WI38 (cell line): Measurements from ENCODE around the gene OPCML.

Source experiments
- H3K4me3 ChIP-seq: 2 replicates; pipeline ENCODE4 v1.5.1; 2011; ENCODE audit warnings: low read depth, mild to moderate bottlenecking, control low read depth, low read length
- TF ChIP-seq, protein P1 (sequence below): IDR thresholded peaks from 2 replicates; pipeline ENCODE4 v1.5.1; 2012; ENCODE audit warnings: low read depth, mild to moderate bottlenecking, control low read depth, low read length

The OPCML gene

DNA sequence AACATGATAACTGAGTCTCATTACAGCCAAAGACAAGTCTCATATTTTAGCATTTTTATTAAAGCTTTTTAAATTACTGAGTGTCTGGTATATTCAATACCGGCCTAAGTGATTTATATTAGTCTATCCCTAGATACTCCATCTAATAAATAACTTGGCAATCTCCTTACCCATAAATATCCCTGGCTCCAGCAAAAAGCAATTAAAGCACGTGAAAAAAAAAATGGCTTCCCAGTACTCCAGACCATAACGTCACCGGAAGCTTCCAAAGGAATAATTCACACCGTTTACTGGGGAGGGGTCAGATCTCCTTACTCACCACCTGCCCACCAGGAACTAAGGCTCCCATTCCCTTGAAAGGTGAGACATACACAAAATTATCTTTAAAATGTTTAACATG, 988.3 kb downstream of the OPCML start:
- TF ChIP-seq, protein P1, sequence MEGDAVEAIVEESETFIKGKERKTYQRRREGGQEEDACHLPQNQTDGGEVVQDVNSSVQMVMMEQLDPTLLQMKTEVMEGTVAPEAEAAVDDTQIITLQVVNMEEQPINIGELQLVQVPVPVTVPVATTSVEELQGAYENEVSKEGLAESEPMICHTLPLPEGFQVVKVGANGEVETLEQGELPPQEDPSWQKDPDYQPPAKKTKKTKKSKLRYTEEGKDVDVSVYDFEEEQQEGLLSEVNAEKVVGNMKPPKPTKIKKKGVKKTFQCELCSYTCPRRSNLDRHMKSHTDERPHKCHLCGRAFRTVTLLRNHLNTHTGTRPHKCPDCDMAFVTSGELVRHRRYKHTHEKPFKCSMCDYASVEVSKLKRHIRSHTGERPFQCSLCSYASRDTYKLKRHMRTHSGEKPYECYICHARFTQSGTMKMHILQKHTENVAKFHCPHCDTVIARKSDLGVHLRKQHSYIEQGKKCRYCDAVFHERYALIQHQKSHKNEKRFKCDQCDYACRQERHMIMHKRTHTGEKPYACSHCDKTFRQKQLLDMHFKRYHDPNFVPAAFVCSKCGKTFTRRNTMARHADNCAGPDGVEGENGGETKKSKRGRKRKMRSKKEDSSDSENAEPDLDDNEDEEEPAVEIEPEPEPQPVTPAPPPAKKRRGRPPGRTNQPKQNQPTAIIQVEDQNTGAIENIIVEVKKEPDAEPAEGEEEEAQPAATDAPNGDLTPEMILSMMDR: no peak

DNA sequence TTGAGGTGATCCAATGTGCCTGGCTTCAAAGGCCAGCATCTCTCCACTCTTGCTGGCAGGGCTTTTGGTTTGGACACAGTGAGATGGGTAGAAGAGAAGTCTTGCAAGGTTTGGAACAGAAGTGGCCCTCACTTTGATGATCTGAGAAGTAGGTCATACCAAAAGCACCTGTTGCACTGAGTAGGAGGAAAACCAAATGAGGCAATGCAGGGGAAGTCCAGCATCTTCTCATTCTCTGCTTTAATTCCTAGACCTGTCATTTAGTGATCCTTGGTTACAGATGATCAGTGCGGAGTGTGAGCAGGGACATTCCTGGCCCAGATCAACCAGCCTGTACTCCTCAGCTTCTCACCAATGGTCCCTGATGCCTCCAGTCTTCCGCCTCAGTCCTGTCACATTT, 990.5 kb downstream of the OPCML start:
- TF ChIP-seq, protein P1: no peak

More for the DNA sequence above, 988.3 kb downstream of the OPCML start:
- H3K4me3 ChIP-seq: no peak overlapping the region

DNA sequence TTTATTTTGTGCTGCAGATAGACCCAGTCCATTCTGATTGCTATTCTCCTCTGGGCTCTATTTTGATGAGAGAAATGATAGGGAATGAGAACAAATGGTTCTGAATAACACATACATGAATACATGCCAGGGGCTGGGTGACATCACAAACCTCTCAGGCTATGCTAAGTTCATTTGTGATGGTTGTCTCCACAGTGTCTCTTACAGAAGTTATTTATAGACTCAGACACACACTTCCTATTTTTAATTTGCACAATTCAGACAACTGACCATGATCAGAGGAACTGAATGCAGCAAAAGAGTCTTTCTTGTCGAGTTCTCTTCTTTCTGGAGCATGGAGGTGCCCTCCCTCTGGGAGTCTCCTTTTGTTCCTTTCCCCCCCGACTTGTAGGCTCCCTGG, 991.7 kb downstream of the OPCML start:
- TF ChIP-seq, protein P1: no peak
- no peak overlapping the region for H3K4me3 ChIP-seq

More for the DNA sequence above, 990.5 kb downstream of the OPCML start:
- no peak overlapping the region for H3K4me3 ChIP-seq

DNA sequence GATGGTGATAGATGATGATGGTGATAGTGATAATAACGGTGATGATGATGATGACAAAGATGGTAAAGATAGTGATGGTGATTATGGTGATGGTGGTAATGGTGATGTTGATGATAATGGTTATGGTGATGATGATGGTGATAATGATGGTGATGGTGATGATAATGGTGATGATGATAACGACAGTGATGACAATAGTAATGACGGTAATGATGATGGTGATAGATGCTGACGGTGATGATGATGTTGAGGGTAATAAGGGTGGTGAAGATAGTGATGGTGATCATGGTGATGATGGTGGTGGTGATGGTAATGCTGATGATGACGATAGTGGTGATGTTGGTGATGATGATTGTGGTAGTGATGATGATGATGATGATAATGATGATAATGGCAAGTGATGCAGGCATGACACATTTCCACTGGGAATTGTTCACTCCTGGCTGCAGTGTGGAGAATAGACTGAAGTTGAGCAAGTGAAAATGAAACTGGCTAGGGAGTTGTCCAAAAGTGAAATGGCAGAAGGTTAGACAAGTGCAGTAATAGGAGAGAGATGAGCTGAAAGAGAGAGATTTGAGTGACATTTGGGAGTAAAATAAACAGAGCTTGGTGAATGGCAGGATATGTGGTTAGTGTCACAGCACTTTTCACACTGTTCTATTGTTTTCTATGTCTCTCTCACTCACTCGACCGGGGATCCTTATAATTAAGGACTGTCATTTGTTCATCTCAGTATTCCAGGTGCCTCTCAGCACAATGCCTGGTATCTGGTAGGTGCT, 992.5 kb downstream of the OPCML start:
- TF ChIP-seq, protein P1: no peak
- no peak overlapping the region for H3K4me3 ChIP-seq

DNA sequence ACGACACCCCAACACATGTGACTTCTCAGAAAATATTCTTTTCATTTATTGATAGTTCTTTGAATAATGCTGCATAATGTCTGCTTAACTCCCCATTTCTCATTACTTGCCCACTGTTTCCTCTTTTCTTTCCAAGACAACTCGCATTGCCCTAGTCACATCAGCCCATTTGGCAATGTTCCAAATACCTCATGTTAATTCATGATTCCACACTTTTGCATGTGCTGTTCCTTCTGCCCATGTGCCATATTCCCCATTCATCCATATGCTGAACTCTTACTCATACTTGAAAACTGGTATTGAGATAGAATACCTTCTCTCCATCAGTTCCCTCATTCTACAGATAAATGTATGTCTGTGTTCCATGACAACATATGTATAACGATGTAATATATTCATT, 993.7 kb downstream of the OPCML start:
- H3K4me3 ChIP-seq: no peak overlapping the region
- TF ChIP-seq, protein P1: no peak

DNA sequence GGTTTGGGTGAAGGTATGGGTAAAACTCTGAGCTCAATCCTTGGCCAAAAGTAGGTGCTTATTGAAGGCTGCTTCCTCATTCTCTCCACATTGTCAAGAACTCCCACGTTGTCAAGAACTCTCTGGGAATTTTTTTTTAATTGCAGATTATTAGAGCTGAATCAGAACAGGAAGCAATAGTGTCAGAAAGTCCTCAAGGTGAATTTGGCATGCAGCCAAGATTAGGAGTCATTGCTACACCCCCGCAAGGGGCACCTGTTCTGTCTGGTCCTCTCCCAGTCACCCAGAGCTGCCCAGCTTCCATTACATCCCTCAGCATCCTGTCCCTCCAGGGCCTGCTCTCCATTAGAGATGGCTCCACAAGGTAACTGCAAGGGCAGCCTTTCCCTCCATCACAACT, 996.5 kb downstream of the OPCML start:
- H3K4me3 ChIP-seq: no peak overlapping the region
- TF ChIP-seq, protein P1: no peak

DNA sequence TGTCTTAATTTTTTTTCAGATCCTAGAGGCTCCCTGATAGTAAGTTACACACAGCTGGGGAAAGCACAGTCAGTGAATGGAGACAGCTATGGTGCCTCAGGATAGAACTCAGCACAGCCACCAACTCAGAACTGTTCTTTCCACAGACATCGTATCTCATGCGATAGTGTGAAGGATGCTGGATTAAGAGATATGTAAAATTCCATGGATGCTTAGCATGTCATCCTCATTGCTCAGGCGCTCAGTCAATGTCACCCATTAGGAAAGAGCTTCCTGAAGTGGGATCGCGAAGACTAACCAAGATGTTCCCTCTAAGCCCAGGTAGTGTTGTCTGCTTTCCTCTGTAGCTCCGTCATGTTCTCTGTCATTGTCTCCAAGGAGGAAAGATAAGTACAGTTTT, 1000.4 kb downstream of the OPCML start:
- TF ChIP-seq, protein P1: no peak
- no peak overlapping the region for H3K4me3 ChIP-seq
